Fibroblast of the aortic adventitia (primary cell): ENCODE data around the gene PARD6G. TPM values are rescaled to one million over a fixed set of nuclear protein-coding genes. Genes with fewer than 3 reads are reported as not detected.

Source experiments
- DNase-seq: peaks from one replicate; pipeline ENCODE4 v3.0.0-alpha.2; 2010; ENCODE audit warnings: low read depth
- H3K4me3 ChIP-seq: 2 replicates; pipeline ENCODE4 v1.5.1; 2011; ENCODE audit warnings: low read depth, mild to moderate bottlenecking, control low read depth, low read length, moderate library complexity
- total RNA-seq: library from RNA; depleted of rRNA; stranded (reverse); fragments of >200 nt; gene quantifications from 2 replicates; pipeline ENCODE4 v1.2.3, GENCODE V29; 2012; ENCODE audit warnings: low replicate concordance
- TF ChIP-seq, protein P1 (sequence below): IDR thresholded peaks from 2 replicates; pipeline ENCODE4 v1.5.1; 2011; ENCODE audit warnings: mild to moderate bottlenecking, low read length, control low read depth, inconsistent platforms; ENCODE audit not compliant: insufficient read depth

Gene PARD6G
- total RNA-seq, 1 donor = 0.54 TPM

DNA sequence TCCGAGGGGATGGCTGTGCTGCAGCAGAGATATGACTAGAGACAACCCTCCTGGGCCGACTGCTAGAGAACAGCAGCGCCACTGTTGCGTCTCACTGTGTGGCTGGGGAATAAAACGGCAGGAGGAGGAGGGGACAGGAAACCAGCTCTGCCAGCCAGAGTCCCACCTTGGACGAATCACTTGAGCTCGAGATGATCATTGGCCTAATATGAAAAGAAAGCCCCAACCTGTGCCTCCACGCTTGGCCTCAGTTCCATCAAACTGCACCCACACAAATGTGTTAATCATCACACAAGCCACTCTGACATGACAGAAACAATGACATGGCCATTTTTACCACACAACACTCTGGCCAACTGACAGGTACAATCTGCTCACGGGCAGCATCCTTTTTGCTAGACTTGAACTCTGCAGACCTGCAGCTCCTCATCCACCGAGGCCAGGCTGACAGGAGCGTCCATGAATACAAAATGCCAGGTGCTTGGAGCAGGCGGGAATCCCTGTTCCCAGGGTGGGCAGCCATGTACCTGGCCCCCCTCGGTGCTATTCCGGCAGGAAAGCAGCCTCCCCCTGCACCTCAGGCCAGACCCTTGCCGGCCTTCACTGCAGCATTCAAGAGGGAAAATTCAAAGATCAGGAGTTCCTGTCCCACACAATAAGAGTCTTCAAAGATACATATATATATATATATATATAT lies 52.3 kb downstream of the PARD6G start:
- DNase-seq = no peak
- TF ChIP-seq, protein P1, sequence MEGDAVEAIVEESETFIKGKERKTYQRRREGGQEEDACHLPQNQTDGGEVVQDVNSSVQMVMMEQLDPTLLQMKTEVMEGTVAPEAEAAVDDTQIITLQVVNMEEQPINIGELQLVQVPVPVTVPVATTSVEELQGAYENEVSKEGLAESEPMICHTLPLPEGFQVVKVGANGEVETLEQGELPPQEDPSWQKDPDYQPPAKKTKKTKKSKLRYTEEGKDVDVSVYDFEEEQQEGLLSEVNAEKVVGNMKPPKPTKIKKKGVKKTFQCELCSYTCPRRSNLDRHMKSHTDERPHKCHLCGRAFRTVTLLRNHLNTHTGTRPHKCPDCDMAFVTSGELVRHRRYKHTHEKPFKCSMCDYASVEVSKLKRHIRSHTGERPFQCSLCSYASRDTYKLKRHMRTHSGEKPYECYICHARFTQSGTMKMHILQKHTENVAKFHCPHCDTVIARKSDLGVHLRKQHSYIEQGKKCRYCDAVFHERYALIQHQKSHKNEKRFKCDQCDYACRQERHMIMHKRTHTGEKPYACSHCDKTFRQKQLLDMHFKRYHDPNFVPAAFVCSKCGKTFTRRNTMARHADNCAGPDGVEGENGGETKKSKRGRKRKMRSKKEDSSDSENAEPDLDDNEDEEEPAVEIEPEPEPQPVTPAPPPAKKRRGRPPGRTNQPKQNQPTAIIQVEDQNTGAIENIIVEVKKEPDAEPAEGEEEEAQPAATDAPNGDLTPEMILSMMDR = no peak

DNA sequence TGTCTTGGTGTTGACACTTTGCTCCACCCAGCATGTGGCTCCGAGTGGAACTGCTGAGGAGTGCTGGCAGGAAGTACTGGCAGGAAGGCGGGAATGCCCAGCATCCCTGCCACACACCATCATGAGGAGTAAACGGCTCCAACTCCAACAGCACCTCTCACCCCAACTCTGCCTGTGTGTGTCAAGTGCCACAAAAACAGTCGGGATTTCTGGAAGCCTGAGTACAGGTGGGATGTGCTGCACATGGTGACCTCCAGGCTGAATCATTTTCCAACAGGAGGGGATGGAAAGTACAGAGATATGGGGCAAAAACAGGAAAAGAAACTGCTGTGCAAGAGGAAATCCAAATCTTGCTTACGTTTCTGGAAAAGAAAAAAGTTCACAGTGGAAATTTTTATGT lies 53.6 kb downstream of the PARD6G start:
- no peak for DNase-seq
- TF ChIP-seq, protein P1 = no peak
- H3K4me3 ChIP-seq = no peak overlapping the region

More for the DNA sequence above, 52.3 kb downstream of the PARD6G start:
- H3K4me3 ChIP-seq = no peak overlapping the region

DNA sequence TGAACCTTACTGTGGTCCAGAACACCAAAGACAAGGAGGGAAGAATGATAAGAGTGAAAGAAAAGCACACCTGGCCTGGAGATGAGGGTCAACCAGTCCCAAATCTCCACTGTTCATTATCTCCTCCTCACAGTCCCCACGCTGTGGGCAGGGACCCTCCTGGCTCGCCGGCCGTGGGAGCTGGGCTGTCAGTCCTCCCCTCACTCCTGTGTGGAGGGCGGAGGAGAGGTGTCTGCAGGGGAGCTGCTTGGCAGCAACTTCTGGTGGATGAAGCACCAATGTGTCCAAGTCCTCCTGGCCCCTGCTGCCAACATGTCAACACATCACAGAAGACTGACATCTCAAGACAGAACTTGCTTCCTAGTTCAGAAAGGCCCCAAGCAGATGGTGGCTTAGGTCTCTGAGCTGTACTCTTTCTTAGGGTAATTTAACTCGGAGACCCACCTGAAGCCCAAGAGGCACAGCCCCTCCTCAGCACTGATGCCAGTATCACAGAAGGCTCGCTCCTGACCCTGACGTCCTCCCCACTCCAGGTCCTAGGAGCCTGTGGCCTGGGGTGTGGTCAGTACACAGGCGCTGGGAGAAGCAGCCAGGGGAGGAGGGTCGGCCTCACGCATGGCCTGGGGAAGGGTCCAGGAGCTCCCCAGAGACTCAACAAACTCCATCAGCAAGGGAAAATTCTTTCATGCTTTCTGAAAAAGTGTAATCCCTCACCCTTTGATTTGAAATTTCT lies 54.5 kb downstream of the PARD6G start:
- TF ChIP-seq, protein P1 = no peak
- no peak for DNase-seq
- H3K4me3 ChIP-seq = no peak overlapping the region

DNA sequence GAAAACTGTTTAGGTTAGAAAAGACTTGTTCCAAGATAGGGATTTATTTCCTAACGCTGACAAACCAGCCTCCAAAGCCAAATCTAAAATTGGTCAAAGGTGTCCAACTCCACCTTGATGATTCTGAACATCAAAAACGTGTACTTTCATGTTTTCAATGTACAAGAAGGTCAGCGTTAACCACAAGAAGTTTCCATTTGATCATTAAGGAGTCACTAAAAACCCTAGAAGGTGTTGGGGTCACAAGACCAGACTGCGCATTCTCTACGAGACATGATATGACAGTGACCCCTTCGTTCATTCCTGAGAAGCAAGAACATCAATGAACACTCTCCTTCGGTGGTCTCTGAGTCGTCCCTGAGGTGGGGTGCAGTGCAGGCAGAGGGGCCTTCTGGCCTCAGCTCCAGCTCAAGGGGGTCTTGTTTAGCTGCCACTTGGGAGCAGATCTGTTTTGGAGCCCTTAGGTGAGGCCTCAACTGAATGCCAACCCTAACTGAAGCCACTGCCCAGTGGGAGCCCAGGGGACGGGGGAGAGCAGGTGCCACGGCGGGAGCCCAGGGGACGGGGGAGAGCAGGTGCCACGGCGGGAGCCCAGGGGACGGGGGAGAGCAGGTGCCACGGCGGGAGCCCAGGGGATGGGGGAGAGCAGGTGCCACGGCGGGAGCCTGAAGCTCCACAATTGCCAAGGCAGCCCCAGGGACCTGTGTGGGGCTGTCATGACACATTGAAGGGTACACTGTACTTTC lies 55.2 kb downstream of the PARD6G start:
- DNase-seq = no peak
- TF ChIP-seq, protein P1 = no peak
- no peak overlapping the region for H3K4me3 ChIP-seq

DNA sequence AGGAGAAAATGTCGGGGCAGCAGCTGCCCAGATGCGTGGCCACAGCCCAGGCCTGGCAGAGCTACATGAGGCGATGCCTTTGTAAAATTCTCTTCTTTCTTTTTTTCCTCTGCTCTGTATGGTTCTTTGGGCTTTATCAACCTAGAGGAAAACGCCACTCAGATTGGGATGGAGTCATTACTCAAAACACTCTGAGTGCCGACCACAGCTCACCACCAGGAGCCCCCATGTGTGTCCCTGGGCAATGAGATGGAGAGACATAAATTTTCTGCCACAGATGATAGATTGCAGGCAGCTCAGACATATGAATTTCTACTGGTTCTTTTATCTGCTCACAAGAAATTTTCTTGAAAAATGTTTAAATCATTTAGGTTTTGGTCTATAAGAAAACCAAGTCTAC lies 56.0 kb downstream of the PARD6G start:
- no peak for DNase-seq
- H3K4me3 ChIP-seq = no peak overlapping the region
- TF ChIP-seq, protein P1 = no peak

DNA sequence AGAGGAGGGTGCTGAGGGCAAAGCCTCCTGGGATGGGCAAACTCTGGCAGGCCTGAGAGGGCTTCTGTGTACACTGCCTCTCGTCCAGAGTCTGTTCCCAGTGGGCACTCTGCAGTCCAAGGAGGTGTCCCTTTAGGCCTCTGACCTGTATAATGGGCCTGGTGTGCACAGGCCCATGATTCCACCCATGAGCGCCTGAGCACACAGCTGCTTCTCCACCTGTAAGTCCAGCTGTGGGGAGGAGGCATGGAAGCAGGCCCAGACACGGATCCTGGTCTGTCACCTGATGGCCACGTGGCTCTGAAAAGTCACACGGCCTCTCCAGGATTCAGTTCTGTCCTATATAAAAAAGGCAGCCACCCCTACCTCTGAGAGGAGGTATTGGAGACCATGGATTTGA lies 57.0 kb downstream of the PARD6G start:
- TF ChIP-seq, protein P1 = no peak
- H3K4me3 ChIP-seq = no peak overlapping the region
- DNase-seq = no peak
